Measurements from ENCODE around the gene HSBP1L1.
"Not testable (repeated sequence)": the region's sequence is repeated elsewhere in the genome, so short reads cannot be mapped to it uniquely, and the experiment has no call there.

The HSBP1L1 gene

GRCh38 chr18:79999701-80000100 lies 35.3 kb downstream of the HSBP1L1 start:
- peaks cover 10 to 14% of the 10 kb centered on the region in 2 donors for H3K9me3 ChIP-seq (replicated peaks in 1 of 2; ENCODE audit: control insufficient read depth in 2 of 2, insufficient read depth in 1 of 2, low read depth in 1 of 2, low read length in 2 of 2)
- not testable (repeated sequence) for H2BK15ac ChIP-seq (ENCODE audit: low read length); H3K36me3 ChIP-seq (replicated peaks in 1 of 2; ENCODE audit: control insufficient read depth in 2 of 2, insufficient read depth in 2 of 2, low read length in 2 of 2); H3K23ac ChIP-seq (ENCODE audit: low read depth, low read length, poor library complexity); H3K27ac ChIP-seq (replicated peaks; ENCODE audit: low read length); H2BK120ac ChIP-seq (ENCODE audit: low read depth, low read length); H2AK5ac ChIP-seq (ENCODE audit: low read depth, low read length); H4K8ac ChIP-seq (ENCODE audit: low read depth, low read length); H3K27me3 ChIP-seq (ENCODE audit: control insufficient read depth in 3 of 3, insufficient read depth in 3 of 3, low read depth in 1 of 3, low read length in 3 of 3); H3K9ac ChIP-seq (ENCODE audit: low read depth, low read length, poor library complexity); H3K4ac ChIP-seq (ENCODE audit: low read length); H2BK5ac ChIP-seq (ENCODE audit: low read length); H3K18ac ChIP-seq (ENCODE audit: low read length); H3K14ac ChIP-seq (ENCODE audit: low read length); H3K4me3 ChIP-seq (ENCODE audit: low read length in 2 of 2); H3K4me1 ChIP-seq (ENCODE audit: control insufficient read depth in 2 of 2, insufficient read depth in 1 of 2, low read depth in 1 of 2, low read length in 2 of 2); H3K4me2 ChIP-seq (ENCODE audit: insufficient read depth, low read length, poor library complexity, severe bottlenecking); H4K91ac ChIP-seq (ENCODE audit: low read depth, low read length, poor library complexity); H3K79me1 ChIP-seq (ENCODE audit: low read depth, low read length); H2BK12ac ChIP-seq (ENCODE audit: low read length); DNase-seq (ENCODE audit: low spot score); H2AFZ ChIP-seq (ENCODE audit: low read length)
- WGBS, 2 donors (ENCODE audit: extremely low coverage in 2 of 2, insufficient read length in 2 of 2, insufficient replicate concordance in 1 of 2), result no CpG with 5 or more reads among the region's 2 CpGs

DNA sequence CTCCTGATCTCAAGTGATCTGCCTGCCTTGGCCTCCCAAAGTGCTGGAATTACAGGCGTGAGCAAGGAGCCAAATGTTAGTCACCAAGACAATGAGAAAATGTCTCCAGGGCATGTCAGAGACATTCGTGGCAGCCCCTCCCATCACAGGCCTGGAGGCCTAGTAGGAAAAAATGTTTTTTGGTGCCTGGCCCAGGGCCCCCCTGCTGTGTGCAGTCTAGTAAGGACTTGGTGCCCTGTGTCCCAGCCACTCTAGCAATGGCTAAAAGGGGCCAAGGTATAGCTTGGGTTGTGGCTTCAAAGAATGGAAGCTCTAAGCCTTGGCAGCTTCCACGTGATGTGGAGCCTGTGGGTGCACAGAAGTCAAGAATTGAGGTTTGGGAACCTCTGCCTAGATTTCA lies 36.4 kb downstream of the HSBP1L1 start:
- WGBS, 2 donors (ENCODE audit: extremely low coverage in 2 of 2, insufficient read length in 2 of 2, insufficient replicate concordance in 1 of 2), result no CpG with 5 or more reads among the region's 3 CpGs
- Histone ChIP-seq H3K9ac (ENCODE audit: low read depth, low read length, poor library complexity) (no peak overlapping the region), H3K4me1 (ENCODE audit: control insufficient read depth in 2 of 2, insufficient read depth in 1 of 2, low read depth in 1 of 2, low read length in 2 of 2) (no peaks in the 10 kb centered on the region), H3K79me1 (ENCODE audit: low read depth, low read length) (peaks cover 2% of the 10 kb centered on the region), H3K27ac (replicated peaks; ENCODE audit: low read length) (no peak overlapping the region), H2BK120ac (ENCODE audit: low read depth, low read length) (no peak overlapping the region), H2BK5ac (ENCODE audit: low read length) (no peak overlapping the region), H3K36me3 (replicated peaks in 1 of 2; ENCODE audit: control insufficient read depth in 2 of 2, insufficient read depth in 2 of 2, low read length in 2 of 2) (no peaks in the 10 kb centered on the region), H2BK15ac (ENCODE audit: low read length) (no peak overlapping the region), H3K4ac (ENCODE audit: low read length) (no peak overlapping the region), H4K91ac (ENCODE audit: low read depth, low read length, poor library complexity) (no peak overlapping the region), H2AK5ac (ENCODE audit: low read depth, low read length) (no peak overlapping the region), H4K8ac (ENCODE audit: low read depth, low read length) (no peak overlapping the region), H3K27me3 (ENCODE audit: control insufficient read depth in 3 of 3, insufficient read depth in 3 of 3, low read depth in 1 of 3, low read length in 3 of 3) (no peaks in the 10 kb centered on the region), H3K14ac (ENCODE audit: low read length) (no peak overlapping the region), H3K4me2 (ENCODE audit: insufficient read depth, low read length, poor library complexity, severe bottlenecking) (no peak overlapping the region), H2BK12ac (ENCODE audit: low read length) (no peak overlapping the region), H2AFZ (ENCODE audit: low read length) (no peak overlapping the region), H3K9me3 (replicated peaks in 1 of 2; ENCODE audit: control insufficient read depth in 2 of 2, insufficient read depth in 1 of 2, low read depth in 1 of 2, low read length in 2 of 2) (peaks cover 10 to 14% of the 10 kb centered on the region in 2 donors), H3K23ac (ENCODE audit: low read depth, low read length, poor library complexity) (no peak overlapping the region), H3K4me3 (ENCODE audit: low read length in 2 of 2) (no peak overlapping the region), H3K18ac (ENCODE audit: low read length) (no peak overlapping the region)
- no peak for DNase-seq (ENCODE audit: low spot score)

DNA sequence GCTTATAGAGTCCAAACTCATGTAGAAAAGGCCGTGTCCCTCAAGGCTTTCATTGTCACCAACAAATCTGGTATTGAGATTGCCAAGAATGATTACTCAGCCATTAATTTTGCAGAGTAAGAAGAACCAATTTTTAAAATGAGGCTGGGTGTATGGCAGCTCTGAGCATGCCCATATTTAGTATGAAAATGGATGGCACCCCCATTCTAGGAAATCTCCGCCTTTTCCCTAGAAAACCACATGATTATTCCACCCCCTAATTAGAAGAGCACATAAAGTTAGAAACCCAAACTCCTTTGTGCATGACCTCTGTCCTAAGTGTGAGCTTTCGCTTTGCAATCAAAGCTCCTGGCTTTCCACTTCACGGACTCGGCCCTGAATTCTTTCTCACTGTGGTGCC lies 38.0 kb downstream of the HSBP1L1 start:
- no peaks in the 10 kb centered on the region for H3K4me1 ChIP-seq (ENCODE audit: control insufficient read depth in 2 of 2, insufficient read depth in 1 of 2, low read depth in 1 of 2, low read length in 2 of 2)
- DNase-seq (ENCODE audit: low spot score), result no peak
- no peak overlapping the region for H3K27ac ChIP-seq (replicated peaks; ENCODE audit: low read length)
- no peak overlapping the region for H3K18ac ChIP-seq (ENCODE audit: low read length)
- H2AFZ ChIP-seq (ENCODE audit: low read length), result no peak overlapping the region
- no peak overlapping the region for H3K4me2 ChIP-seq (ENCODE audit: insufficient read depth, low read length, poor library complexity, severe bottlenecking)
- no peak overlapping the region for H4K91ac ChIP-seq (ENCODE audit: low read depth, low read length, poor library complexity)
- no peak overlapping the region for H2BK5ac ChIP-seq (ENCODE audit: low read length)
- no peak overlapping the region for H3K4ac ChIP-seq (ENCODE audit: low read length)
- H3K9me3 ChIP-seq (replicated peaks in 1 of 2; ENCODE audit: control insufficient read depth in 2 of 2, insufficient read depth in 1 of 2, low read depth in 1 of 2, low read length in 2 of 2), result peaks cover 11 to 17% of the 10 kb centered on the region in 2 donors
- H2AK5ac ChIP-seq (ENCODE audit: low read depth, low read length), result no peak overlapping the region
- peaks cover 2% of the 10 kb centered on the region for H3K79me1 ChIP-seq (ENCODE audit: low read depth, low read length)
- H3K14ac ChIP-seq (ENCODE audit: low read length), result no peak overlapping the region
- H2BK15ac ChIP-seq (ENCODE audit: low read length), result no peak overlapping the region
- H2BK120ac ChIP-seq (ENCODE audit: low read depth, low read length), result no peak overlapping the region
- H3K4me3 ChIP-seq (ENCODE audit: low read length in 2 of 2), result no peak overlapping the region
- no CpG with 5 or more reads among the region's 5 CpGs for WGBS, 2 donors (ENCODE audit: extremely low coverage in 2 of 2, insufficient read length in 2 of 2, insufficient replicate concordance in 1 of 2)
- H3K36me3 ChIP-seq (replicated peaks in 1 of 2; ENCODE audit: control insufficient read depth in 2 of 2, insufficient read depth in 2 of 2, low read length in 2 of 2), result no peaks in the 10 kb centered on the region
- H3K23ac ChIP-seq (ENCODE audit: low read depth, low read length, poor library complexity), result no peak overlapping the region
- no peak overlapping the region for H3K9ac ChIP-seq (ENCODE audit: low read depth, low read length, poor library complexity)
- H2BK12ac ChIP-seq (ENCODE audit: low read length), result no peak overlapping the region
- H4K8ac ChIP-seq (ENCODE audit: low read depth, low read length), result no peak overlapping the region
- H3K27me3 ChIP-seq (ENCODE audit: control insufficient read depth in 3 of 3, insufficient read depth in 3 of 3, low read depth in 1 of 3, low read length in 3 of 3), result no peaks in the 10 kb centered on the region

DNA sequence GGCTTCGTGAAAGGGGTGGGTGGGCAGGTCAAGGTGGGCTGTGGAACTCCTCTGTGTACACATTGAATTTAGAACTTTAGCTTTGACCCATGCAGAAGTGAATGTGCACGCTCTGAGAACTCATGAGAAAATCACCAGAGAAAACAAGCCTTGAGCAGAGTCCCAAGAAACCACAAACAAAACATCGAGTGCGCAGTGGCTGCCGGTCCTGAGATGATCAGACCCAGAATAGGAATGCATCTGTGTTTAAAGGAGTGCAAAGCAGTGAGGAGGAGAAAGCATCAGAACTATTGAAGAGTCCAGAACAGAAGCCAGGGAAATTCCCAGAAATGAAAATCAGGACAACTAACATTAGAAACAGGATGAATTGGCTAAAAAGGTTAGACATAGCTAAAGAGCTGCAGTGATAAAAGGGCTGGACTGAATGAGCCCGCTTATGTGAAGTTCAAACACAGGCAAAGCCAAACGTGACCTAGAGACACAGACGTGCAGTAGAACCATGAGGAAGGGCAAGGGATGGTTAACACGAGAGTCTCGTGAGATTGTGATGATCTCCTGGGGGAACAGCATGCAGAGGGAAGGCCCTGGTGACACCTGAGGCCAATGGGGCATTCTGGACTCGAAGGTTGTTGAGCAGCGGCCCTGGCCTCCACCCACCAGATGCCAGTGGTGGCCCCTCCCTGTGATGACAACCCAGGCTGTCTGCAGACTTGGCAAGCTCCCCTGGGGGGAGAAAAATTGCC lies 40.3 kb downstream of the HSBP1L1 start:
- no peak overlapping the region for H3K23ac ChIP-seq (ENCODE audit: low read depth, low read length, poor library complexity)
- DNase-seq (ENCODE audit: low spot score), result no peak
- no peak overlapping the region for H4K91ac ChIP-seq (ENCODE audit: low read depth, low read length, poor library complexity)
- no peak overlapping the region for H3K4ac ChIP-seq (ENCODE audit: low read length)
- H2BK12ac ChIP-seq (ENCODE audit: low read length), result no peak overlapping the region
- no peaks in the 10 kb centered on the region for H3K4me1 ChIP-seq (ENCODE audit: control insufficient read depth in 2 of 2, insufficient read depth in 1 of 2, low read depth in 1 of 2, low read length in 2 of 2)
- no peak overlapping the region for H2BK120ac ChIP-seq (ENCODE audit: low read depth, low read length)
- H3K9me3 ChIP-seq (replicated peaks in 1 of 2; ENCODE audit: control insufficient read depth in 2 of 2, insufficient read depth in 1 of 2, low read depth in 1 of 2, low read length in 2 of 2), result peaks cover 13 to 25% of the 10 kb centered on the region in 2 donors
- H4K8ac ChIP-seq (ENCODE audit: low read depth, low read length), result no peak overlapping the region
- H3K79me1 ChIP-seq (ENCODE audit: low read depth, low read length), result peaks cover 2% of the 10 kb centered on the region
- no peak overlapping the region for H3K18ac ChIP-seq (ENCODE audit: low read length)
- H3K27ac ChIP-seq (replicated peaks; ENCODE audit: low read length), result no peak overlapping the region
- no peaks in the 10 kb centered on the region for H3K27me3 ChIP-seq (ENCODE audit: control insufficient read depth in 3 of 3, insufficient read depth in 3 of 3, low read depth in 1 of 3, low read length in 3 of 3)
- no peak overlapping the region for H2AFZ ChIP-seq (ENCODE audit: low read length)
- no peak overlapping the region for H2BK5ac ChIP-seq (ENCODE audit: low read length)
- WGBS, 2 donors (ENCODE audit: extremely low coverage in 2 of 2, insufficient read length in 2 of 2, insufficient replicate concordance in 1 of 2), result no CpG with 5 or more reads among the region's 12 CpGs
- no peak overlapping the region for H3K14ac ChIP-seq (ENCODE audit: low read length)
- no peak overlapping the region for H2AK5ac ChIP-seq (ENCODE audit: low read depth, low read length)
- no peak overlapping the region for H3K4me2 ChIP-seq (ENCODE audit: insufficient read depth, low read length, poor library complexity, severe bottlenecking)
- H3K9ac ChIP-seq (ENCODE audit: low read depth, low read length, poor library complexity), result no peak overlapping the region
- no peak overlapping the region for H2BK15ac ChIP-seq (ENCODE audit: low read length)
- no peaks in the 10 kb centered on the region for H3K36me3 ChIP-seq (replicated peaks in 1 of 2; ENCODE audit: control insufficient read depth in 2 of 2, insufficient read depth in 2 of 2, low read length in 2 of 2)
- H3K4me3 ChIP-seq (ENCODE audit: low read length in 2 of 2), result peak overlapping the region in 1 of 2 donors; percentile 0

Measured in neuronal stem cell (in vitro differentiated cells).